H9 (cell line): ENCODE data around the gene DCUN1D2. TPM values are rescaled to one million over a fixed set of nuclear protein-coding genes. Genes with fewer than 3 reads are reported as not detected.

Experiments
- DNase-seq: peaks from one replicate; pipeline ENCODE4 v3.0.0-alpha.2; 2017
- H2AFZ ChIP-seq: one replicate; pipeline ENCODE4 v1.6.1; 2013; ENCODE audit warnings: mild to moderate bottlenecking, low read length, control low read depth, moderate library complexity
- H2AK5ac ChIP-seq: 2 replicates; pipeline ENCODE4 v1.6.1; 2013; ENCODE audit warnings: low read length, control low read depth, mixed read lengths; ENCODE audit not compliant: insufficient read length
- H2BK120ac ChIP-seq: one replicate; pipeline ENCODE4 v1.6.1; 2013; ENCODE audit warnings: low read depth, mild to moderate bottlenecking, low read length, control low read depth, inconsistent platforms; ENCODE audit not compliant: poor library complexity, severe bottlenecking
- H2BK12ac ChIP-seq: 2 replicates; pipeline ENCODE4 v1.6.1; 2013; ENCODE audit warnings: low read length, control low read depth, mixed read lengths, low read depth; ENCODE audit not compliant: insufficient read length
- H2BK15ac ChIP-seq: 2 replicates; pipeline ENCODE4 v1.6.1; 2013; ENCODE audit warnings: low read depth, low read length, control low read depth
- H2BK20ac ChIP-seq: one replicate; pipeline ENCODE4 v1.6.1; 2013; ENCODE audit warnings: low read depth, mild to moderate bottlenecking, low read length, control low read depth, inconsistent platforms; ENCODE audit not compliant: poor library complexity, severe bottlenecking
- H2BK5ac ChIP-seq: 2 replicates; pipeline ENCODE4 v1.6.1; 2013; ENCODE audit warnings: low read length, control low read depth, mixed read lengths; ENCODE audit not compliant: insufficient read length
- H3K14ac ChIP-seq: 2 replicates; pipeline ENCODE4 v1.6.1; 2013; ENCODE audit warnings: low read length, control low read depth; ENCODE audit not compliant: insufficient read depth
- H3K18ac ChIP-seq: 2 replicates; pipeline ENCODE4 v1.6.1; 2013; ENCODE audit warnings: low read depth, mild to moderate bottlenecking, mixed read lengths, low read length, control low read depth; ENCODE audit not compliant: insufficient read length
- H3K23ac ChIP-seq: 2 replicates; pipeline ENCODE4 v1.6.1; 2013; ENCODE audit warnings: low read length, control low read depth, mixed read lengths, low read depth; ENCODE audit not compliant: insufficient read length
- H3K23me2 ChIP-seq: 2 replicates; pipeline ENCODE4 v1.6.1; 2013; ENCODE audit warnings: low read depth, mild to moderate bottlenecking, mixed read lengths, low read length, control low read depth; ENCODE audit not compliant: insufficient read length, poor library complexity, severe bottlenecking
- H3K27ac ChIP-seq: 2 replicates; pipeline ENCODE4 v1.5.1; 2013; ENCODE audit warnings: low read length, control low read depth, mixed read lengths, low read depth; ENCODE audit not compliant: insufficient read length
- H3K27me3 ChIP-seq: 2 replicates; pipeline ENCODE4 v1.6.1; 2013; ENCODE audit warnings: low read length, control low read depth, inconsistent platforms; ENCODE audit not compliant: insufficient read depth
- H3K4ac ChIP-seq: 2 replicates; pipeline ENCODE4 v1.6.1; 2013; ENCODE audit warnings: low read depth, mild to moderate bottlenecking, control low read depth, inconsistent platforms, low read length, moderate library complexity
- H3K4me1 ChIP-seq: 2 replicates; pipeline ENCODE4 v1.6.1; 2013; ENCODE audit warnings: low read length, control low read depth, inconsistent platforms; ENCODE audit not compliant: insufficient read depth
- H3K4me2 ChIP-seq: 2 replicates; pipeline ENCODE4 v1.6.1; 2013; ENCODE audit warnings: low read length, control low read depth, mixed read lengths; ENCODE audit not compliant: insufficient read length, insufficient read depth
- H3K56ac ChIP-seq: 2 replicates; pipeline ENCODE4 v1.6.1; 2013; ENCODE audit warnings: low read depth, mild to moderate bottlenecking, mixed read lengths, low read length, control low read depth; ENCODE audit not compliant: insufficient read length
- H3K79me1 ChIP-seq: 2 replicates; pipeline ENCODE4 v1.6.1; 2013; ENCODE audit warnings: low read depth, mild to moderate bottlenecking, moderate library complexity, low read length, control low read depth, inconsistent platforms; ENCODE audit not compliant: insufficient read depth, poor library complexity, severe bottlenecking
- H3K79me2 ChIP-seq: 2 replicates; pipeline ENCODE4 v1.6.1; 2013; ENCODE audit warnings: low read length, control low read depth, inconsistent platforms; ENCODE audit not compliant: insufficient read depth
- H3K9ac ChIP-seq: 2 replicates; pipeline ENCODE4 v1.6.1; 2013; ENCODE audit warnings: low read length, control low read depth, mixed read lengths; ENCODE audit not compliant: insufficient read length; ENCODE audit errors: extremely low read depth
- H3K9me3 ChIP-seq: one replicate; pipeline ENCODE4 v1.6.1; 2013; ENCODE audit warnings: low read depth, low read length, inconsistent platforms; ENCODE audit not compliant: control insufficient read depth
- H3T11ph ChIP-seq: one replicate; pipeline ENCODE4 v1.6.1; 2013; ENCODE audit warnings: mild to moderate bottlenecking, low read length, control low read depth, inconsistent platforms
- H4K20me1 ChIP-seq: one replicate; pipeline ENCODE4 v1.6.1; 2013; ENCODE audit not compliant: control insufficient read depth, insufficient read length, insufficient read depth
- H4K5ac ChIP-seq: 2 replicates; pipeline ENCODE4 v1.6.1; 2013; ENCODE audit warnings: low read depth, mild to moderate bottlenecking, mixed read lengths, low read length, control low read depth; ENCODE audit not compliant: insufficient read length
- H4K8ac ChIP-seq: replicated peaks from 2 replicates; pipeline ENCODE4 v1.6.1; 2013; ENCODE audit warnings: low read length, control low read depth, mixed read lengths, low read depth; ENCODE audit not compliant: insufficient read length
- H4K91ac ChIP-seq: 2 replicates; pipeline ENCODE4 v1.6.1; 2013; ENCODE audit warnings: low read depth, mild to moderate bottlenecking, moderate library complexity, mixed read lengths, low read length, control low read depth; ENCODE audit not compliant: insufficient read length
- H3K27ac Mint-ChIP-seq, 3 experiments: 2 replicates in 2 of 3; 3 replicates in 1 of 3; pipeline ENCODE4 v1.8.0; 2020 to 2021; ENCODE audit warnings: mixed read lengths in 3 of 3, mild to moderate bottlenecking in 1 of 3, moderate library complexity in 1 of 3
- H3K27me3 Mint-ChIP-seq: 2 replicates; pipeline ENCODE4 v1.8.0; 2021; ENCODE audit warnings: low read depth, mild to moderate bottlenecking, moderate library complexity, mixed read lengths
- H3K36me3 Mint-ChIP-seq, 3 experiments: 2 replicates in 2 of 3; 3 replicates in 1 of 3; pipeline ENCODE4 v1.8.0; 2020 to 2021; ENCODE audit warnings: low read depth in 3 of 3, mixed read lengths in 3 of 3; ENCODE audit not compliant: insufficient read depth in 1 of 3
- H3K4me1 Mint-ChIP-seq, 2 experiments: 2 replicates each; pipeline ENCODE4 v1.8.0; 2020; ENCODE audit warnings: mixed read lengths in 2 of 2
- H3K4me3 Mint-ChIP-seq, 2 experiments: 2 replicates in 1 of 2; 3 replicates in 1 of 2; pipeline ENCODE4 v1.8.0; 2020 to 2021; ENCODE audit warnings: mild to moderate bottlenecking in 2 of 2, mixed read lengths in 2 of 2, moderate library complexity in 1 of 2
- H3K9me3 Mint-ChIP-seq, 2 experiments: 2 replicates in 1 of 2; 3 replicates in 1 of 2; pipeline ENCODE4 v1.8.0; 2020; ENCODE audit warnings: mild to moderate bottlenecking in 2 of 2, mixed read lengths in 2 of 2, moderate library complexity in 1 of 2
- WGBS: extraction: QIAGEN DNeasy Blood & Tissue Kit; methylation state at CpG from one replicate; pipeline ENCODE4 v1.1.7; 2013; ENCODE audit warnings: missing lambda C conversion rate, low lambda C conversion rate, mixed read lengths; ENCODE audit not compliant: insufficient read length; ENCODE audit errors: extremely low coverage; 5-methylcytosine and 5-hydroxymethylcytosine counted together
- total RNA-seq: library from RNA; stranded (reverse); gene quantifications from 2 replicates; pipeline ENCODE4 v1.2.1, GENCODE V29; 2021
- TF ChIP-seq, protein P1 (sequence below): fragments of 200-600 bp; sonication (generic); conservative IDR thresholded peaks from 3 replicates; pipeline ENCODE4 v1.8.0; 2021; ENCODE audit warnings: antibody characterized with exemption, mild to moderate bottlenecking

Gene DCUN1D2
- total RNA-seq, 1 experiment from 2014 or later: 36.8 TPM

DNA sequence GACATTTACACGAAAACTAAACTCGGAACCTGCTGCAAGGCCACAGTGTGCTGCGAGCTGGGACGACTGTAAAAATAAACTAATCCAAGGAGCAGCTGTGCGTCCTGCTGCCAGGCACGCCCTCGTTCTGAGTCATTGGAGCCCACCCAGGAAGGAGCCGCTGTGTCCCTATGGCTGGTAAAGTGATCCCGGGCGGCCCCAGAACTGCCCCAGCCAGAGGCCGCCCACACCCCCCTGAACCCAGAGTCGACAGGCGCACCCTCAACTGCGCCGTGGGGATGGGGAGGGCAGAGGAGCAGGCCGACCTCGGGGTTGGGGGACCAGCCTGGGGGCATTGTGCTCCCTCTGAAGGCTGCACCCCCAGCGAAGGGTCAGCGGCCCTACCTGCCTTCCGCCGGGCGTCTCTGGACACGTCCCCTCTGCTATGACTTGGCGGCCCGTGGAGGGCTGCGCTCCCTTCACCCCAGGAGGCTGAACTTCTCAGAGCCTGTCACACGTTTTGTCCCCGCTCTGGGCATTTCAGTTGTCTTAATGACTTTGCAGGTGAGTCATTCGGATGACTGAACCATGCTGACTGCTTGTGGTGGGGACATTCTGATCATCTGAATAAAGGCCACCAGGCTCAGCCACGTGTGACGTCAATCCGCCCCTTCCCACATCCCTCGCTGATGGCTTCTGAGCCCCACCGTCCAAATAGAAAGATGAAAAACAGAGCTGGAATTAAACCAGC lies 79.9 kb downstream of the DCUN1D2 start:
- no peak for DNase-seq
- Histone ChIP-seq H3K4ac (no peak overlapping the region), H4K91ac (no peak overlapping the region), H3K79me1 (no peaks in the 10 kb centered on the region), H2AFZ (no peak overlapping the region), H3K9me3 (no peaks in the 10 kb centered on the region), H3K79me2 (no peaks in the 10 kb centered on the region), H3K27me3 (no peaks in the 10 kb centered on the region), H4K5ac (no peak overlapping the region), H3K27ac (no peak overlapping the region), H3K18ac (no peak overlapping the region), H3K23me2 (no peaks in the 10 kb centered on the region), H2BK20ac (no peak overlapping the region), H2AK5ac (no peak overlapping the region), H4K20me1 (no peaks in the 10 kb centered on the region), H2BK120ac (no peak overlapping the region), H3T11ph (no peak overlapping the region), H2BK5ac (no peak overlapping the region), H3K14ac (no peak overlapping the region), H3K23ac (no peak overlapping the region), H3K9ac (no peak overlapping the region), H4K8ac (no peak overlapping the region), H3K4me1 (no peaks in the 10 kb centered on the region), H2BK15ac (no peak overlapping the region), H3K56ac (no peak overlapping the region), H2BK12ac (no peak overlapping the region), H3K4me2 (no peak overlapping the region)
- no CpG with 5 or more reads among the region's 34 CpGs for WGBS
- no peak overlapping the region; a peak in 1 of 5 replicates for H3K4me3 Mint-ChIP-seq
- H3K36me3 Mint-ChIP-seq: peaks cover 2 to 5% (median 2%) of the 10 kb centered on the region in 3 experiments; a peak in 4 of 7 replicates
- H3K9me3 Mint-ChIP-seq: peaks cover 2 to 4% of the 10 kb centered on the region in 2 experiments; a peak in 4 of 5 replicates
- no peak overlapping the region; a peak in 1 of 7 replicates for H3K27ac Mint-ChIP-seq
- peaks cover 6% of the 10 kb centered on the region for H3K27me3 Mint-ChIP-seq
- H3K4me1 Mint-ChIP-seq: 0 out of 4 replicates have a peak, but pooled peaks cover 0 to 2% of the 10 kb centered on the region in 2 experiments
- TF ChIP-seq, protein P1, sequence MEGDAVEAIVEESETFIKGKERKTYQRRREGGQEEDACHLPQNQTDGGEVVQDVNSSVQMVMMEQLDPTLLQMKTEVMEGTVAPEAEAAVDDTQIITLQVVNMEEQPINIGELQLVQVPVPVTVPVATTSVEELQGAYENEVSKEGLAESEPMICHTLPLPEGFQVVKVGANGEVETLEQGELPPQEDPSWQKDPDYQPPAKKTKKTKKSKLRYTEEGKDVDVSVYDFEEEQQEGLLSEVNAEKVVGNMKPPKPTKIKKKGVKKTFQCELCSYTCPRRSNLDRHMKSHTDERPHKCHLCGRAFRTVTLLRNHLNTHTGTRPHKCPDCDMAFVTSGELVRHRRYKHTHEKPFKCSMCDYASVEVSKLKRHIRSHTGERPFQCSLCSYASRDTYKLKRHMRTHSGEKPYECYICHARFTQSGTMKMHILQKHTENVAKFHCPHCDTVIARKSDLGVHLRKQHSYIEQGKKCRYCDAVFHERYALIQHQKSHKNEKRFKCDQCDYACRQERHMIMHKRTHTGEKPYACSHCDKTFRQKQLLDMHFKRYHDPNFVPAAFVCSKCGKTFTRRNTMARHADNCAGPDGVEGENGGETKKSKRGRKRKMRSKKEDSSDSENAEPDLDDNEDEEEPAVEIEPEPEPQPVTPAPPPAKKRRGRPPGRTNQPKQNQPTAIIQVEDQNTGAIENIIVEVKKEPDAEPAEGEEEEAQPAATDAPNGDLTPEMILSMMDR: no peak
